ENCODE results near the gene ZNF598.

- TF ChIP-seq, protein P1, sequence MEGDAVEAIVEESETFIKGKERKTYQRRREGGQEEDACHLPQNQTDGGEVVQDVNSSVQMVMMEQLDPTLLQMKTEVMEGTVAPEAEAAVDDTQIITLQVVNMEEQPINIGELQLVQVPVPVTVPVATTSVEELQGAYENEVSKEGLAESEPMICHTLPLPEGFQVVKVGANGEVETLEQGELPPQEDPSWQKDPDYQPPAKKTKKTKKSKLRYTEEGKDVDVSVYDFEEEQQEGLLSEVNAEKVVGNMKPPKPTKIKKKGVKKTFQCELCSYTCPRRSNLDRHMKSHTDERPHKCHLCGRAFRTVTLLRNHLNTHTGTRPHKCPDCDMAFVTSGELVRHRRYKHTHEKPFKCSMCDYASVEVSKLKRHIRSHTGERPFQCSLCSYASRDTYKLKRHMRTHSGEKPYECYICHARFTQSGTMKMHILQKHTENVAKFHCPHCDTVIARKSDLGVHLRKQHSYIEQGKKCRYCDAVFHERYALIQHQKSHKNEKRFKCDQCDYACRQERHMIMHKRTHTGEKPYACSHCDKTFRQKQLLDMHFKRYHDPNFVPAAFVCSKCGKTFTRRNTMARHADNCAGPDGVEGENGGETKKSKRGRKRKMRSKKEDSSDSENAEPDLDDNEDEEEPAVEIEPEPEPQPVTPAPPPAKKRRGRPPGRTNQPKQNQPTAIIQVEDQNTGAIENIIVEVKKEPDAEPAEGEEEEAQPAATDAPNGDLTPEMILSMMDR (IDR thresholded peaks at IDR 0.05): no peak
- TF ChIP-seq POLR2A (IDR thresholded peaks at IDR 0.05) (no peak), POLR2AphosphoS5 (IDR thresholded peaks at IDR 0.05) (no peak), EP300 (IDR thresholded peaks at IDR 0.05) (no peak)
These were observed 48.0 kb downstream of the ZNF598 start for GRCh38 chr16:1961651-1962067.
